IMR-90 (cell line): Measurements from ENCODE around the gene MOB2. TPM values are rescaled to one million over a fixed set of nuclear protein-coding genes. Genes with fewer than 3 reads are reported as not detected.

Experiments
- ATAC-seq: fragments of 200-7000 bp; cut with Tn5 transposase; 2 replicates; pipeline ENCODE4 v1.9.1; 2020; ENCODE audit warnings: low read depth, mild to moderate bottlenecking, moderate library complexity
- BruUV-seq: library from RNA; stranded (reverse); fragments of 400-500 nt; replicated peaks from 2 replicates; lab custom pipeline; 2021; lab: Mats Ljungman, UMichigan
- CTCF ChIA-PET: fragments of 300-600 bp; formaldehyde crosslinking; extraction: SDS; loops from one replicate; lab custom pipeline; 2021; ENCODE audit warnings: antibody characterized with exemption; lab: Yijun Ruan, JAX
- POLR2A ChIA-PET: fragments of 300-600 bp; sonication (Branson Sonifier 250); formaldehyde crosslinking; loops from one replicate; lab custom pipeline; 2022; ENCODE audit warnings: antibody characterized with exemption; ENCODE audit not compliant: unreplicated experiment; lab: Charles Lee
- DNase-seq: peaks from one replicate; pipeline ENCODE4 v3.0.0; 2013
- H2AFZ ChIP-seq: replicated peaks from 2 replicates; pipeline ENCODE3; 2013; ENCODE audit warnings: low read length, mild to moderate bottlenecking; ENCODE audit not compliant: poor library complexity
- H2AK5ac ChIP-seq: 2 replicates; pipeline ENCODE4 v1.6.1; 2013; ENCODE audit warnings: low read depth, low read length, inconsistent platforms
- H2AK9ac ChIP-seq: replicated peaks from 2 replicates; pipeline ENCODE3; 2013; ENCODE audit warnings: mild to moderate bottlenecking, low read depth, low read length, moderate library complexity; ENCODE audit not compliant: poor library complexity
- H2BK120ac ChIP-seq: 2 replicates; pipeline ENCODE4 v1.6.1; 2013; ENCODE audit warnings: low read depth, low read length, inconsistent platforms
- H2BK15ac ChIP-seq: 3 replicates; pipeline ENCODE4 v1.6.1; 2013; ENCODE audit warnings: low read depth, low read length, inconsistent platforms
- H2BK20ac ChIP-seq: 2 replicates; pipeline ENCODE4 v1.6.1; 2013; ENCODE audit warnings: low read depth, mild to moderate bottlenecking, inconsistent platforms, low read length, moderate library complexity
- H2BK5ac ChIP-seq: 2 replicates; pipeline ENCODE4 v1.6.1; 2013; ENCODE audit warnings: mild to moderate bottlenecking, low read depth, low read length, inconsistent platforms; ENCODE audit not compliant: poor library complexity, severe bottlenecking
- H3K14ac ChIP-seq: replicated peaks from 2 replicates; pipeline ENCODE4 v1.6.1; 2013; ENCODE audit warnings: low read depth, low read length, inconsistent platforms
- H3K18ac ChIP-seq: 2 replicates; pipeline ENCODE4 v1.6.1; 2013; ENCODE audit warnings: low read depth, low read length, control low read depth
- H3K23ac ChIP-seq: 2 replicates; pipeline ENCODE4 v1.6.1; 2013; ENCODE audit warnings: low read depth, low read length, inconsistent platforms
- H3K27ac ChIP-seq: 2 replicates; pipeline ENCODE4 v1.5.1; 2013; ENCODE audit warnings: mild to moderate bottlenecking, control low read depth, low read length; ENCODE audit not compliant: insufficient read depth
- H3K27me3 ChIP-seq: 2 replicates; pipeline ENCODE4 v1.6.1; 2013; ENCODE audit warnings: low read length; ENCODE audit not compliant: control insufficient read depth, insufficient read depth
- H3K36me3 ChIP-seq: 2 replicates; pipeline ENCODE4 v1.6.1; 2013; ENCODE audit warnings: low read length, mixed read lengths; ENCODE audit not compliant: control insufficient read depth, insufficient read depth
- H3K4ac ChIP-seq: 2 replicates; pipeline ENCODE4 v1.6.1; 2013; ENCODE audit warnings: low read depth, low read length, inconsistent platforms
- H3K4me1 ChIP-seq: 2 replicates; pipeline ENCODE4 v1.6.1; 2013; ENCODE audit warnings: low read length, mixed read lengths; ENCODE audit not compliant: control insufficient read depth, insufficient read depth
- H3K4me2 ChIP-seq: 2 replicates; pipeline ENCODE4 v1.6.1; 2013; ENCODE audit warnings: low read depth, mild to moderate bottlenecking, control low read depth, low read length, moderate library complexity
- H3K4me3 ChIP-seq: 2 replicates; pipeline ENCODE4 v1.5.1; 2013; ENCODE audit warnings: low read depth, mild to moderate bottlenecking, control low read depth, low read length, moderate library complexity; ENCODE audit not compliant: insufficient read depth
- H3K56ac ChIP-seq: 2 replicates; pipeline ENCODE4 v1.6.1; 2013; ENCODE audit warnings: low read length, inconsistent platforms; ENCODE audit not compliant: insufficient read depth; ENCODE audit errors: extremely low read depth
- H3K79me1 ChIP-seq, 2 experiments: 2 replicates each; pipeline ENCODE4 v1.6.1; 2013; ENCODE audit warnings: low read length in 2 of 2, inconsistent platforms in 1 of 2, low read depth in 1 of 2
- H3K9ac ChIP-seq: 2 replicates; pipeline ENCODE4 v1.6.1; 2013; ENCODE audit warnings: low read depth, low read length, control low read depth
- H3K9me1 ChIP-seq: 2 replicates; pipeline ENCODE4 v1.6.1; 2013; ENCODE audit warnings: low read length, inconsistent platforms; ENCODE audit not compliant: insufficient read depth
- H3K9me3 ChIP-seq: 2 replicates; pipeline ENCODE4 v1.6.1; 2013; ENCODE audit warnings: low read length; ENCODE audit not compliant: control insufficient read depth, insufficient read depth
- H4K20me1 ChIP-seq: 2 replicates; pipeline ENCODE4 v1.6.1; 2013; ENCODE audit warnings: low read length, inconsistent platforms; ENCODE audit not compliant: insufficient read depth
- H4K5ac ChIP-seq: 2 replicates; pipeline ENCODE4 v1.6.1; 2013; ENCODE audit warnings: mild to moderate bottlenecking, low read depth, low read length, control low read depth
- H4K8ac ChIP-seq, 2 experiments: 2 replicates each; pipeline ENCODE4 v1.6.1; 2013; ENCODE audit warnings: low read depth in 2 of 2, low read length in 2 of 2, control low read depth in 1 of 2, inconsistent platforms in 1 of 2
- H4K91ac ChIP-seq: 2 replicates; pipeline ENCODE4 v1.6.1; 2013; ENCODE audit warnings: low read depth, low read length, inconsistent platforms; ENCODE audit not compliant: insufficient read depth
- POLR2A ChIP-seq: IDR thresholded peaks from 2 replicates; pipeline ENCODE4 v1.6.1; 2012; ENCODE audit warnings: mild to moderate bottlenecking, low read depth, low read length
- RAD21 ChIP-seq: IDR thresholded peaks from 2 replicates; pipeline ENCODE4 v1.6.1; 2012; ENCODE audit warnings: low read length, improper control_type of control experiment
- WGBS, 2 experiments: methylation state at CpG; one replicate each; pipeline versions ENCODE4 v1.1.5 to v1.1.7; 2013; ENCODE audit warnings: missing lambda C conversion rate in 2 of 2; ENCODE audit not compliant: insufficient read length in 1 of 2; ENCODE audit errors: extremely low coverage in 2 of 2; 5-methylcytosine and 5-hydroxymethylcytosine counted together
- dilution Hi-C: fragments of 300-500 bp; cut with HindIII; formaldehyde crosslinking; loops from one replicate; pipeline ENCODE4 v1.14.3; 2018; ENCODE audit warnings: low sequenced_read_pairs; ENCODE audit not compliant: unreplicated experiment
- in situ Hi-C: fragments of 300-500 bp; cut with MboI; formaldehyde crosslinking; loops from 3 replicates; pipeline ENCODE4 v1.14.3; 2019; ENCODE audit warnings: low sequenced_read_pairs, inconsistent platforms, mixed read lengths
- intact Hi-C: fragments of 100-400 bp; cut with micrococcal nuclease; formaldehyde crosslinking; loops from 2 replicates; pipeline ENCODE4 v1.10.0; 2022
- polyA plus RNA-seq, 3 experiments: library from polyadenylated mRNA; depleted of rRNA; stranded (reverse); fragments of >200 nt; gene quantifications; 2 replicates each; pipeline ENCODE4 v1.2.3, GENCODE V29; 2012; ENCODE audit warnings: low replicate concordance in 1 of 3
- total RNA-seq: library from RNA; depleted of rRNA; stranded (reverse); fragments of >200 nt; gene quantifications from 2 replicates; pipeline ENCODE4 v1.2.3, GENCODE V29; 2012

Gene MOB2
- total and polyA plus RNA-seq, 2 of the 4 experiments (the other 2 are of a cell fraction) = 23.7 to 36.2 TPM

DNA sequence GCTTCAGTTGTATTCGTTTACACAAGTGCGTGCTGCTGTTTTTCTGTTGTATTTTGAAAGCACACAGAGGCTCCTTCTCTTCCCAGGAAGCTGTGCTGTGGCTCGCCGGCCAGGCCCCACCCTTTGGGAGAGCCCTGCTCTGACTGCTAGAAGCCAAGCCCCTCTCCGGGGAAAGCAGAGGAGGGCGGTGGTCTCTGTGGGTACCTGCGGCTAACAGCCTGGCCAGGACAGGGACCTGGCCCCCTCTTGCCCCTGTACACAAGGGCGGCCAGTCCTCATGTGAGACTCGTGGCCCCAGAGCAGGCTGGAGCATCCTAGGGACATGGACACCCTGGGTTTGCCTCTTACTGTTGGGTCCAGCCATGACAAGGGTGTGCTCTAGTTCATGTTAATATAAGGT lies 14.8 kb downstream of the MOB2 start:
- ChIA-PET CTCF (no interaction called here), POLR2A (no interaction called here)
- Histone ChIP-seq H4K91ac (no peak overlapping the region), H4K8ac (no peak overlapping the region), H3K27ac (no peak overlapping the region), H3K9me3 (no peaks in the 10 kb centered on the region), H3K4me2 (no peak overlapping the region), H3K56ac (no peak overlapping the region), H3K18ac (no peak overlapping the region), H4K5ac (no peak overlapping the region), H3K36me3 (peaks cover 25% of the 10 kb centered on the region), H3K14ac (no peak overlapping the region), H3K9me1 (no peaks in the 10 kb centered on the region), H2BK20ac (no peak overlapping the region), H2AK9ac (no peak overlapping the region), H3K23ac (no peak overlapping the region), H4K20me1 (no peaks in the 10 kb centered on the region; the same call in 1 of the 2 replicates), H3K4me3 (no peak overlapping the region), H3K27me3 (no peaks in the 10 kb centered on the region), H2AFZ (no peak overlapping the region), H2BK120ac (no peak overlapping the region), H3K79me1 (no peaks in the 10 kb centered on the region), H2BK5ac (no peak overlapping the region), H2BK15ac (no peak overlapping the region), H3K4me1 (no peaks in the 10 kb centered on the region), H2AK5ac (no peak overlapping the region), H3K9ac (no peak overlapping the region), H3K4ac (no peak overlapping the region)
- dilution Hi-C loops (no loop called here), in situ Hi-C loops (no loop called here), intact Hi-C loops (no loop called here)
- 100% methylated on average over 1 of the region's 9 CpGs; no CpG with 5 or more reads in 1 of the 2 experiments for WGBS, 2 experiments
- no peak for TF ChIP-seq RAD21
- TF ChIP-seq POLR2A = no peak
- BruUV-seq = no TSS peak
- DNase-seq (no peak), ATAC-seq (no peak)
